Liver (tissue), 9 donors: Measurements from ENCODE around the gene IL10. TPM values are rescaled to one million over a fixed set of nuclear protein-coding genes. Genes with fewer than 3 reads are reported as not detected.

Experiments
- DNase-seq: peaks from one replicate; pipeline ENCODE4 v3.0.0-alpha.2; 2017; ENCODE audit warnings: low spot score
- H3K27ac ChIP-seq, 2 donors: one replicate each; pipeline ENCODE4 v1.7.0; 2013; ENCODE audit warnings: inconsistent platforms in 2 of 2, low read length in 2 of 2, control low read depth in 1 of 2, low read depth in 1 of 2, mild to moderate bottlenecking in 1 of 2
- H3K27me3 ChIP-seq, 4 donors: one replicate each; pipeline versions ENCODE4 v1.6.1 to v1.7.0; 2013; ENCODE audit warnings: low read length in 3 of 4, inconsistent platforms in 1 of 4, mild to moderate bottlenecking in 1 of 4, moderate library complexity in 1 of 4; ENCODE audit not compliant: control insufficient read depth in 4 of 4, insufficient read depth in 4 of 4
- H3K36me3 ChIP-seq, 4 donors: one replicate each; pipeline versions ENCODE4 v1.6.1 to v1.7.0; 2013; ENCODE audit warnings: low read length in 3 of 4, mild to moderate bottlenecking in 3 of 4, low read depth in 1 of 4, moderate library complexity in 1 of 4; ENCODE audit not compliant: control insufficient read depth in 4 of 4, insufficient read depth in 3 of 4
- H3K4me1 ChIP-seq, 4 donors: one replicate each; pipeline versions ENCODE4 v1.6.1 to v1.7.0; 2013; ENCODE audit warnings: low read length in 3 of 4, mild to moderate bottlenecking in 3 of 4, moderate library complexity in 1 of 4; ENCODE audit not compliant: control insufficient read depth in 4 of 4, insufficient read depth in 4 of 4
- H3K4me3 ChIP-seq, 3 donors: one replicate each; pipeline versions ENCODE4 v1.6.1 to v1.7.0; 2013; ENCODE audit warnings: low read length in 3 of 3, control low read depth in 1 of 3, low read depth in 1 of 3, mild to moderate bottlenecking in 1 of 3
- H3K9ac ChIP-seq, 2 donors: one replicate each; pipeline ENCODE4 v1.7.0; 2013; ENCODE audit warnings: low read length in 2 of 2, mild to moderate bottlenecking in 2 of 2, moderate library complexity in 2 of 2, control low read depth in 1 of 2, low read depth in 1 of 2
- H3K9me3 ChIP-seq, 4 donors: one replicate each; pipeline versions ENCODE4 v1.6.1 to v1.7.0; 2013; ENCODE audit warnings: low read length in 3 of 4; ENCODE audit not compliant: control insufficient read depth in 4 of 4
- EGR1 ChIP-seq, 2 donors: IDR thresholded peaks; 2 replicates each; pipeline ENCODE4 v1.6.1; 2016 to 2018; ENCODE audit warnings: antibody characterized with exemption in 2 of 2, low read depth in 2 of 2
- FOXA1 ChIP-seq: IDR thresholded peaks from 2 replicates; pipeline ENCODE4 v1.6.1; 2016; ENCODE audit warnings: antibody characterized with exemption
- FOXA2 ChIP-seq: IDR thresholded peaks from 2 replicates; pipeline ENCODE4 v1.6.1; 2016; ENCODE audit warnings: antibody characterized with exemption
- GABPA ChIP-seq, 2 donors: IDR thresholded peaks in 1 of 2; conservative IDR thresholded peaks in 1 of 2; 2 replicates each; pipeline ENCODE4 v1.6.1; 2016; ENCODE audit warnings: antibody characterized with exemption in 2 of 2, mild to moderate bottlenecking in 1 of 2, moderate library complexity in 1 of 2
- HNF4A ChIP-seq, 2 donors: conservative IDR thresholded peaks; 2 replicates each; pipeline ENCODE4 v1.6.1; 2016; ENCODE audit warnings: antibody characterized with exemption in 2 of 2, mild to moderate bottlenecking in 2 of 2
- HNF4G ChIP-seq: IDR thresholded peaks from 2 replicates; pipeline ENCODE4 v1.6.1; 2016; ENCODE audit warnings: antibody characterized with exemption
- JUND ChIP-seq, 2 donors: IDR thresholded peaks; 2 replicates each; pipeline ENCODE4 v1.6.1; 2016; ENCODE audit warnings: antibody characterized with exemption in 2 of 2
- NR2F2 ChIP-seq: IDR thresholded peaks from 2 replicates; pipeline ENCODE4 v1.6.1; 2016; ENCODE audit warnings: antibody characterized with exemption
- RAD21 ChIP-seq, 2 donors: IDR thresholded peaks; 2 replicates each; pipeline ENCODE4 v1.6.1; 2016; ENCODE audit warnings: antibody characterized with exemption in 2 of 2, mild to moderate bottlenecking in 2 of 2
- RXRA ChIP-seq, 2 donors: IDR thresholded peaks; 2 replicates each; pipeline ENCODE4 v1.6.1; 2017 to 2018; ENCODE audit warnings: antibody characterized with exemption in 2 of 2, mild to moderate bottlenecking in 1 of 2
- SP1 ChIP-seq: IDR thresholded peaks from 2 replicates; pipeline ENCODE4 v1.6.1; 2018; ENCODE audit warnings: antibody characterized with exemption, mild to moderate bottlenecking
- TAF1 ChIP-seq: conservative IDR thresholded peaks from 2 replicates; pipeline ENCODE4 v1.6.1; 2016; ENCODE audit warnings: antibody characterized with exemption, mild to moderate bottlenecking
- YY1 ChIP-seq: IDR thresholded peaks from 2 replicates; pipeline ENCODE4 v1.6.1; 2016; ENCODE audit warnings: antibody characterized with exemption, mild to moderate bottlenecking
- WGBS: extraction: QIAGEN DNeasy Blood & Tissue Kit; methylation state at CpG from one replicate; pipeline ENCODE4 v1.1.7; 2013; 5-methylcytosine and 5-hydroxymethylcytosine counted together
- polyA plus RNA-seq, 2 donors: library from polyadenylated mRNA; stranded (reverse) in 1 of 2; unstranded in 1 of 2; fragments of 200-250 nt in 1 of 2; fragments of >200 nt in 1 of 2; fragmentation: Nextera tagmentation in 1 of 2; extraction: Ambion mirVana in 1 of 2; gene quantifications; one replicate each; pipeline versions ENCODE4 v1.2.1 to v1.2.3, GENCODE V29; 2013 to 2015
- total RNA-seq, 2 donors: library from RNA; depleted of rRNA; stranded (reverse); fragments of >200 nt; gene quantifications; one replicate each; pipeline ENCODE4 v1.2.3, GENCODE V29; 2014
- TF ChIP-seq, protein P1 (sequence below): IDR thresholded peaks from 2 replicates; pipeline ENCODE4 v1.6.1; 2016; ENCODE audit warnings: antibody characterized with exemption, mild to moderate bottlenecking
- TF ChIP-seq, protein P2 (sequence below): fragments of 150-350 bp; IDR thresholded peaks from 2 replicates; pipeline ENCODE4 v1.5.1; 2017; ENCODE audit warnings: improper control_type of control experiment, low read depth, low read length; ENCODE audit not compliant: missing input control
- TF ChIP-seq, protein P3 (sequence below): IDR thresholded peaks from 2 replicates; pipeline ENCODE4 v1.6.1; 2016; ENCODE audit warnings: antibody characterized with exemption
- TF ChIP-seq, protein P4 (sequence below): IDR thresholded peaks from 2 replicates; pipeline ENCODE4 v1.6.1; 2016; ENCODE audit warnings: antibody characterized with exemption
- TF ChIP-seq, protein P5 (sequence below): IDR thresholded peaks from 2 replicates; pipeline ENCODE4 v1.6.1; 2016; ENCODE audit warnings: antibody characterized with exemption
- donor health status: healthy.
- donor health status: healthy.
- donor health status: healthy.
- donor health status: healthy.
- donor health status: healthy.

IL10 gene
- total and polyA plus RNA-seq, 4 donors: 0.23 to 1.4 (median 0.59) TPM

DNA sequence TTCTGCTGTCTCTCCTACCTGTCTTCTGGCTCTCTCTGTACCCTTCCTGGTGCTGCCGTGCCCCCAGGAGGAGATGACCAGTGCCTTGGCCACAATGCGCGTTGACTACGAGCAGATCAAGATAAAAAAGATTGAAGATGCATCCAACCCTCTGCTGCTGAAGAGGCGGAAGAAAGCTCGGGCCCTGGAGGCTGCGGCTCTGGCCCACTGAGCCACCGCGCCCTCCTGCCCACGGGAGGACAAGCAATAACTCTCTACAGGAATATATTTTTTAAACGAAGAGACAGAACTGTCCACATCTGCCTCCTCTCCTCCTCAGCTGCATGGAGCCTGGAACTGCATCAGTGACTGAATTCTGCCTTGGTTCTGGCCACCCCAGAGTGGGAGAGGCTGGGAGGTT is 39.8 kb downstream of the IL10 start:
- TF ChIP-seq JUND (IDR thresholded peaks at IDR 0.05): no peak
- TF ChIP-seq EGR1 (IDR thresholded peaks at IDR 0.05; ENCODE audit: low read depth in 2 of 2): no peak
- TF ChIP-seq RXRA (IDR thresholded peaks at IDR 0.05): no peak
- TF ChIP-seq, protein P1, sequence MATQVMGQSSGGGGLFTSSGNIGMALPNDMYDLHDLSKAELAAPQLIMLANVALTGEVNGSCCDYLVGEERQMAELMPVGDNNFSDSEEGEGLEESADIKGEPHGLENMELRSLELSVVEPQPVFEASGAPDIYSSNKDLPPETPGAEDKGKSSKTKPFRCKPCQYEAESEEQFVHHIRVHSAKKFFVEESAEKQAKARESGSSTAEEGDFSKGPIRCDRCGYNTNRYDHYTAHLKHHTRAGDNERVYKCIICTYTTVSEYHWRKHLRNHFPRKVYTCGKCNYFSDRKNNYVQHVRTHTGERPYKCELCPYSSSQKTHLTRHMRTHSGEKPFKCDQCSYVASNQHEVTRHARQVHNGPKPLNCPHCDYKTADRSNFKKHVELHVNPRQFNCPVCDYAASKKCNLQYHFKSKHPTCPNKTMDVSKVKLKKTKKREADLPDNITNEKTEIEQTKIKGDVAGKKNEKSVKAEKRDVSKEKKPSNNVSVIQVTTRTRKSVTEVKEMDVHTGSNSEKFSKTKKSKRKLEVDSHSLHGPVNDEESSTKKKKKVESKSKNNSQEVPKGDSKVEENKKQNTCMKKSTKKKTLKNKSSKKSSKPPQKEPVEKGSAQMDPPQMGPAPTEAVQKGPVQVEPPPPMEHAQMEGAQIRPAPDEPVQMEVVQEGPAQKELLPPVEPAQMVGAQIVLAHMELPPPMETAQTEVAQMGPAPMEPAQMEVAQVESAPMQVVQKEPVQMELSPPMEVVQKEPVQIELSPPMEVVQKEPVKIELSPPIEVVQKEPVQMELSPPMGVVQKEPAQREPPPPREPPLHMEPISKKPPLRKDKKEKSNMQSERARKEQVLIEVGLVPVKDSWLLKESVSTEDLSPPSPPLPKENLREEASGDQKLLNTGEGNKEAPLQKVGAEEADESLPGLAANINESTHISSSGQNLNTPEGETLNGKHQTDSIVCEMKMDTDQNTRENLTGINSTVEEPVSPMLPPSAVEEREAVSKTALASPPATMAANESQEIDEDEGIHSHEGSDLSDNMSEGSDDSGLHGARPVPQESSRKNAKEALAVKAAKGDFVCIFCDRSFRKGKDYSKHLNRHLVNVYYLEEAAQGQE: no peak
- TF ChIP-seq TAF1: no peak
- no peak for TF ChIP-seq YY1
- no peak for TF ChIP-seq GABPA (IDR thresholded peaks at IDR 0.05 in 1 of 2, conservative IDR thresholded peaks at IDR 0.05 in 1 of 2)
- TF ChIP-seq, protein P2, sequence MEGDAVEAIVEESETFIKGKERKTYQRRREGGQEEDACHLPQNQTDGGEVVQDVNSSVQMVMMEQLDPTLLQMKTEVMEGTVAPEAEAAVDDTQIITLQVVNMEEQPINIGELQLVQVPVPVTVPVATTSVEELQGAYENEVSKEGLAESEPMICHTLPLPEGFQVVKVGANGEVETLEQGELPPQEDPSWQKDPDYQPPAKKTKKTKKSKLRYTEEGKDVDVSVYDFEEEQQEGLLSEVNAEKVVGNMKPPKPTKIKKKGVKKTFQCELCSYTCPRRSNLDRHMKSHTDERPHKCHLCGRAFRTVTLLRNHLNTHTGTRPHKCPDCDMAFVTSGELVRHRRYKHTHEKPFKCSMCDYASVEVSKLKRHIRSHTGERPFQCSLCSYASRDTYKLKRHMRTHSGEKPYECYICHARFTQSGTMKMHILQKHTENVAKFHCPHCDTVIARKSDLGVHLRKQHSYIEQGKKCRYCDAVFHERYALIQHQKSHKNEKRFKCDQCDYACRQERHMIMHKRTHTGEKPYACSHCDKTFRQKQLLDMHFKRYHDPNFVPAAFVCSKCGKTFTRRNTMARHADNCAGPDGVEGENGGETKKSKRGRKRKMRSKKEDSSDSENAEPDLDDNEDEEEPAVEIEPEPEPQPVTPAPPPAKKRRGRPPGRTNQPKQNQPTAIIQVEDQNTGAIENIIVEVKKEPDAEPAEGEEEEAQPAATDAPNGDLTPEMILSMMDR: no peak
- TF ChIP-seq FOXA2: no peak
- TF ChIP-seq, protein P3, sequence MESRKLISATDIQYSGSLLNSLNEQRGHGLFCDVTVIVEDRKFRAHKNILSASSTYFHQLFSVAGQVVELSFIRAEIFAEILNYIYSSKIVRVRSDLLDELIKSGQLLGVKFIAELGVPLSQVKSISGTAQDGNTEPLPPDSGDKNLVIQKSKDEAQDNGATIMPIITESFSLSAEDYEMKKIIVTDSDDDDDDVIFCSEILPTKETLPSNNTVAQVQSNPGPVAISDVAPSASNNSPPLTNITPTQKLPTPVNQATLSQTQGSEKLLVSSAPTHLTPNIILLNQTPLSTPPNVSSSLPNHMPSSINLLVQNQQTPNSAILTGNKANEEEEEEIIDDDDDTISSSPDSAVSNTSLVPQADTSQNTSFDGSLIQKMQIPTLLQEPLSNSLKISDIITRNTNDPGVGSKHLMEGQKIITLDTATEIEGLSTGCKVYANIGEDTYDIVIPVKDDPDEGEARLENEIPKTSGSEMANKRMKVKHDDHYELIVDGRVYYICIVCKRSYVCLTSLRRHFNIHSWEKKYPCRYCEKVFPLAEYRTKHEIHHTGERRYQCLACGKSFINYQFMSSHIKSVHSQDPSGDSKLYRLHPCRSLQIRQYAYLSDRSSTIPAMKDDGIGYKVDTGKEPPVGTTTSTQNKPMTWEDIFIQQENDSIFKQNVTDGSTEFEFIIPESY: no peak
- TF ChIP-seq SP1: no peak
- TF ChIP-seq FOXA1: no peak
- TF ChIP-seq, protein P4, sequence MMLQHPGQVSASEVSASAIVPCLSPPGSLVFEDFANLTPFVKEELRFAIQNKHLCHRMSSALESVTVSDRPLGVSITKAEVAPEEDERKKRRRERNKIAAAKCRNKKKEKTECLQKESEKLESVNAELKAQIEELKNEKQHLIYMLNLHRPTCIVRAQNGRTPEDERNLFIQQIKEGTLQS: no peak
- Histone ChIP-seq H3K36me3 (peaks cover 15 to 50% (median 35%) of the 10 kb centered on the region in 4 donors), H3K9ac (no peak overlapping the region), H3K4me1 (peaks cover 0 to 12% (median under 1%) of the 10 kb centered on the region in 4 donors), H3K27ac (no peak overlapping the region), H3K4me3 (no peak overlapping the region), H3K9me3 (no peaks in the 10 kb centered on the region), H3K27me3 (no peaks in the 10 kb centered on the region)
- WGBS: 93% methylated on average over 11 of the region's 11 CpGs
- DNase-seq: peak; percentile 31

DNA sequence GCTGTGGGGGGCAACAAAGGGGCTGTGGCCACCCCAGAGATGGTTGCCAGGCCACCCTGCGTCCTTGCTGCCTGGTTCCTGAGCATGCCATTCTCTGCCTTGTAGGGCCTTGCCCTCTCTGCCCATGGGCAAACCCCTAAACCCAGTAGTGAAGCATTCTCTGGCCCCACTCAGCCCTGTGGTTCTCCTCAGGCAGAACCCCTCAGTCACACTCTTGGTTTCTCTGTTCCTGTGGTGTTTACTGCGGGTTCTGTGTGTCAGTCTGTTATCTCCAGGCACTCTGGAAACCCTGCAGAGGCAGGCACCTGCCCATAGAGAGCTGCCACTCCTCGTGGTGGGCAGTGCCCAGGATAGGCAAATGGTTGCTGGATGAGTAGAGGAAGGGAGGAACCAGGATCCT is 42.8 kb downstream of the IL10 start:
- Histone ChIP-seq H3K36me3 (peaks cover 13 to 46% (median 33%) of the 10 kb centered on the region in 4 donors), H3K27me3 (no peaks in the 10 kb centered on the region), H3K27ac (no peak overlapping the region), H3K9me3 (no peaks in the 10 kb centered on the region), H3K4me1 (peaks cover 3 to 20% (median 15%) of the 10 kb centered on the region in 4 donors), H3K9ac (no peak overlapping the region), H3K4me3 (no peak overlapping the region)
- 92% methylated on average over 3 of the region's 3 CpGs for WGBS
- TF ChIP-seq, protein P1: no peak
- TF ChIP-seq, protein P4: no peak
- no peak for TF ChIP-seq TAF1
- no peak for TF ChIP-seq HNF4G
- TF ChIP-seq FOXA2: no peak
- TF ChIP-seq HNF4A (conservative IDR thresholded peaks at IDR 0.05): no peak
- no peak for TF ChIP-seq RXRA (IDR thresholded peaks at IDR 0.05)
- TF ChIP-seq, protein P5, sequence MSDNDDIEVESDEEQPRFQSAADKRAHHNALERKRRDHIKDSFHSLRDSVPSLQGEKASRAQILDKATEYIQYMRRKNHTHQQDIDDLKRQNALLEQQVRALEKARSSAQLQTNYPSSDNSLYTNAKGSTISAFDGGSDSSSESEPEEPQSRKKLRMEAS: no peak
- no peak for TF ChIP-seq GABPA (IDR thresholded peaks at IDR 0.05 in 1 of 2, conservative IDR thresholded peaks at IDR 0.05 in 1 of 2)
- TF ChIP-seq, protein P3: no peak
- TF ChIP-seq EGR1 (IDR thresholded peaks at IDR 0.05; ENCODE audit: low read depth in 2 of 2): no peak
- no peak for TF ChIP-seq NR2F2
- TF ChIP-seq YY1: no peak
- TF ChIP-seq RAD21 (IDR thresholded peaks at IDR 0.05): no peak
- no peak for TF ChIP-seq SP1
- DNase-seq: no peak
